ENCODE measurements around the gene TBL1XR1.
"Not testable (repeated sequence)": the region's sequence is repeated elsewhere in the genome, so short reads cannot be mapped to it uniquely, and the experiment has no call there.

TBL1XR1 gene

GRCh38 chr3:177208781-177209180, 11.5 kb upstream of the TBL1XR1 start:
- no peak for FAIRE-seq
- DNase-seq (ENCODE audit: insufficient read length, low spot score), result no peak
- TF ChIP-seq CTCF (IDR thresholded peaks at IDR 0.05; ENCODE audit: insufficient read depth, missing control alignments), result no peak

- FAIRE-seq (no peak), DNase-seq (ENCODE audit: insufficient read length, low spot score) (no peak)
- no peak for TF ChIP-seq CTCF (IDR thresholded peaks at IDR 0.05; ENCODE audit: insufficient read depth, missing control alignments)
These were observed 10.9 kb upstream of the TBL1XR1 start for GRCh38 chr3:177208223-177208622.

GRCh38 chr3:177206936-177207335, 9.7 kb upstream of the TBL1XR1 start:
- DNase-seq (ENCODE audit: insufficient read length, low spot score) (no peak), FAIRE-seq (no peak)
- no peak for TF ChIP-seq CTCF (IDR thresholded peaks at IDR 0.05; ENCODE audit: insufficient read depth, missing control alignments)

GRCh38 chr3:177203689-177204395, 6.6 kb upstream of the TBL1XR1 start:
- DNase-seq (ENCODE audit: insufficient read length, low spot score) (no peak), FAIRE-seq (no peak)
- no peak for TF ChIP-seq CTCF (IDR thresholded peaks at IDR 0.05; ENCODE audit: insufficient read depth, missing control alignments)

GRCh38 chr3:177203016-177203415, 5.7 kb upstream of the TBL1XR1 start:
- FAIRE-seq; DNase-seq (ENCODE audit: insufficient read length, low spot score): not testable (repeated sequence)

- FAIRE-seq (no peak), DNase-seq (ENCODE audit: insufficient read length, low spot score) (no peak)
- no peak for TF ChIP-seq CTCF (IDR thresholded peaks at IDR 0.05; ENCODE audit: insufficient read depth, missing control alignments)
These were observed 4.6 kb upstream of the TBL1XR1 start for GRCh38 chr3:177201700-177202397.

GRCh38 chr3:177199206-177199760, 2.0 kb upstream of the TBL1XR1 start:
- DNase-seq (ENCODE audit: insufficient read length, low spot score), result no peak

More at GRCh38 chr3:177199206-177199760, 2.0 kb upstream of the TBL1XR1 start:
- FAIRE-seq, result no peak
- TF ChIP-seq CTCF (IDR thresholded peaks at IDR 0.05; ENCODE audit: insufficient read depth, missing control alignments), result no peak
